Omental fat pad (tissue), 4 donors: Measurements from ENCODE around the gene COX11. TPM values are rescaled to one million over a fixed set of nuclear protein-coding genes. Genes with fewer than 3 reads are reported as not detected.

Source experiments
- ATAC-seq: fragments of 150-250 bp; one replicate; pipeline ENCODE4 v1.9.1; 2016; ENCODE audit warnings: mild to moderate bottlenecking, moderate library complexity; ENCODE audit not compliant: low FRiP score
- DNase-seq: peaks from one replicate; pipeline ENCODE4 v3.0.0-alpha.2; 2019; ENCODE audit warnings: low spot score
- CTCF ChIP-seq, 3 donors: fragments of 450-650 bp; IDR thresholded peaks; one replicate each; pipeline ENCODE4 v1.5.1; 2016 to 2017; ENCODE audit warnings: antibody characterized with exemption in 3 of 3, mild to moderate bottlenecking in 3 of 3, moderate library complexity in 2 of 3
- total RNA-seq, 4 donors: library from RNA; depleted of rRNA; stranded (reverse); fragments of >200 nt; gene quantifications; one replicate each; pipeline ENCODE4 v1.1.0, GENCODE V29; 2016

The COX11 gene
- total RNA-seq, 4 donors from 2014 or later: 27.9 to 52.0 (median 43.8) TPM

GRCh38 chr17:54977744-54978143, 9.3 kb upstream of the COX11 start:
- no peak for TF ChIP-seq CTCF (IDR thresholded peaks at IDR 0.05)
- no peak for ATAC-seq
- no peak for DNase-seq

DNA sequence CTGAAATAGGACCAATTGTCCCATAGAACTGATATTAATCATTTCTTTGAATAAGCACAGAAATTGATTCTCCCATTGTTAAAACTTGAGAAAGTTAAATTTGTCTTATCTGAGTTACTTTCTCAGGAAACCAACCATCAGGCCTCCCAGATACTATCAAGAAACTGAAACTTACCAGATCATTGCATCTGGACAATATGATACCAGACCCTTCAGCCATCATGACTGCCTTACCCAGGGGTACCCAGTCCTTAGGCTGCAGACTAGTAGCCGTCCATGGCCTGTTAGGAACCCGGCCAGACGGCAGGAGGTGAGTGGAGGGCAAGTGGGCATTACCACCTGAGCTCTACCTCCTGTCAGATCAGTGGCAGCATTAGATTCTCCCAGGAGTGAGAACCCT, 7.9 kb upstream of the COX11 start:
- TF ChIP-seq CTCF (IDR thresholded peaks at IDR 0.05): no peak
- DNase-seq (no peak), ATAC-seq (no peak)

DNA sequence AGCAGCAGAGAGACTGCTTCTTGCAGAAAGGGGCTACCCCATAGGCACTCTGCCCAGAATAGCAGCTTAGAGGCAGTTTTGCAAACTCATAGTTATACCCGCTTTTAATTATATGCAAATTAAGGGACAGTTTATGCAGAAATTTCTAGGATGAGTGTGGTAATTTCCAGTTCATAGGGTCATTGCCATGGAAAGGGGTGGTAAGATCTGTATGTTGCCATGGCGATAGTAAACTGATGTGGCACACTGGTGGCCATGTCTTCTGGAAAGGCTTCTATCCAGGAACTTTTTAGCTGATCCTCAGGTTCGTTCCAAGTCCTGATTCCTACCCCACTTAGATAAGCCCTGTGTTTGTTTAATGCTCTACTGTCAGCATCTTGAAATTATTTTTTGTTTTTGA, 6.3 kb upstream of the COX11 start:
- ATAC-seq (no peak), DNase-seq (no peak)
- no peak for TF ChIP-seq CTCF (IDR thresholded peaks at IDR 0.05)

- DNase-seq (no peak), ATAC-seq (no peak)
- TF ChIP-seq CTCF (IDR thresholded peaks at IDR 0.05): no peak
These were observed 4.1 kb upstream of the COX11 start for GRCh38 chr17:54972406-54973138.

DNA sequence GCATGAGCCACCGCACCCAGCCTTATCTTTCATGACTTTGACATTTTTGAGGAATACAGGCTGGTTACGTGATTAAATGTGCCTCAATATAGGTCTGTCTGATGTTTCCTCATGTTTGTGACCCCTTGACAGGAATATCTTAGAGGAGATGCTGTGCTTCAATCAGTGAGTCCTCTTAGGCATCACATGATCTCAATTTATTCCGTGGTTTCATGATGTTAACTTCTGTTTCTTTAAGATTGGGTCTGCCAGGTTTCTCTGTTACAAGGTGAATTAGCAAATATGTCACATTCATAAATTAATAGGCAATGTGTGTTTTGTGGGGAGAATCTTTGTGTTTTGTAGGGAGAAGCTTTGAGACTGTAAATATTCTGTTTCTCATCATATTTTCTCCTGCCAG, 3.4 kb upstream of the COX11 start:
- ATAC-seq (no peak), DNase-seq (no peak)
- no peak for TF ChIP-seq CTCF (IDR thresholded peaks at IDR 0.05)

- no peak for TF ChIP-seq CTCF (IDR thresholded peaks at IDR 0.05)
- ATAC-seq (no peak), DNase-seq (no peak)
These were observed 2.7 kb upstream of the COX11 start for GRCh38 chr17:54971147-54971546.
